ENCODE data around the gene HADH. TPM values are rescaled to one million over a fixed set of nuclear protein-coding genes. Genes with fewer than 3 reads are reported as not detected.
"Not testable (repeated sequence)": the region's sequence is repeated elsewhere in the genome, so short reads cannot be mapped to it uniquely, and the experiment has no call there.

The HADH gene
- total RNA-seq, 1 donor from 2014 or later, result 24.2 TPM

DNA sequence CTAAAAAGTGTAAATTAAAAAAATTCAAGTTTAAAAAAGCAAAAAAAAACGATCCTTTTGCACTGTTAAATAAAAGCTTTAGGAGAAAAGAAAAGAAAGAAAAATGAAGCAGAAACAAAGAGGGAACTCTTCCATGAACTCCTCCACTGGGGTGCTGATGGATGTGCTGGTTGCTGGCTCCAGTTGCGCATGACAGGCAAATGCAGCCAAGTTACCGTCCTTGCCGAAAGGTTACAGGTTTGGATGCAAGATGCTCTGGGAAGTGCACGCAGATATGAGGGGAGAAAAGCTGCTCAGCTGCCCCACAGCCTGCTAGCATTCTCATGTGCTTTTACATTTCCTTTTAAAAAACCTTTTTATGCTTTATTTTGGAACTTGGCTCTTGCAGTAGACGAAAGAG is 58.5 kb downstream of the HADH start:
- no peaks in the 10 kb centered on the region for H3K27me3 ChIP-seq (ENCODE audit: insufficient read depth, low read length)
- H3K4me2 ChIP-seq (ENCODE audit: low read length), result no peak overlapping the region
- H3K9me3 ChIP-seq (ENCODE audit: insufficient read depth, low read depth, low read length), result no peaks in the 10 kb centered on the region
- no peaks in the 10 kb centered on the region for H3K36me3 ChIP-seq (ENCODE audit: insufficient read depth, low read length)
- peaks cover 8% of the 10 kb centered on the region for H3K4me1 ChIP-seq (ENCODE audit: insufficient read depth, low read length)
- FAIRE-seq, result no peak
- H2AFZ ChIP-seq (ENCODE audit: low read depth, low read length), result no peak overlapping the region
- no peak overlapping the region for H3K27ac Mint-ChIP-seq (ENCODE audit: unreplicated experiment)
- H3K27me3 Mint-ChIP-seq (ENCODE audit: low read depth, unreplicated experiment), result peaks cover 4% of the 10 kb centered on the region
- no peaks in the 10 kb centered on the region for H4K20me1 ChIP-seq (ENCODE audit: insufficient read depth, low read length)
- DNase-seq (ENCODE audit: low read depth), result no peak
- H3K27ac ChIP-seq (ENCODE audit: low read depth, low read length), result no peak overlapping the region
- H3K4me3 Mint-ChIP-seq (ENCODE audit: unreplicated experiment), result no peak overlapping the region
- no peaks in the 10 kb centered on the region for H3K79me2 ChIP-seq (ENCODE audit: insufficient read depth, low read length)
- TF ChIP-seq EZH2 (IDR thresholded peaks at IDR 0.05; ENCODE audit: insufficient read depth, low read length) (no peak), CTCF (IDR thresholded peaks at IDR 0.05; ENCODE audit: insufficient read depth, low read depth, low read length) (no peak)
- H3K4me1 Mint-ChIP-seq (ENCODE audit: low read depth, unreplicated experiment), result peaks cover 8% of the 10 kb centered on the region
- no peak overlapping the region for H3K4me3 ChIP-seq (ENCODE audit: insufficient read depth, low read depth, low read length)
- H3K36me3 Mint-ChIP-seq (ENCODE audit: low read depth, unreplicated experiment), result peaks cover 18% of the 10 kb centered on the region
- H3K9ac ChIP-seq (ENCODE audit: low read length), result no peak overlapping the region
- H3K9me3 Mint-ChIP-seq (ENCODE audit: unreplicated experiment), result no peaks in the 10 kb centered on the region

GRCh38 chr4:108048997-108049396 is 59.3 kb downstream of the HADH start:
- no peaks in the 10 kb centered on the region for H3K9me3 ChIP-seq (ENCODE audit: insufficient read depth, low read depth, low read length)
- DNase-seq (ENCODE audit: low read depth) (no peak), FAIRE-seq (no peak)
- TF ChIP-seq CTCF (IDR thresholded peaks at IDR 0.05; ENCODE audit: insufficient read depth, low read depth, low read length) (no peak), EZH2 (IDR thresholded peaks at IDR 0.05; ENCODE audit: insufficient read depth, low read length) (no peak)
- H3K4me3 ChIP-seq (ENCODE audit: insufficient read depth, low read depth, low read length), result no peak overlapping the region
- no peaks in the 10 kb centered on the region for H4K20me1 ChIP-seq (ENCODE audit: insufficient read depth, low read length)
- no peaks in the 10 kb centered on the region for H3K27me3 ChIP-seq (ENCODE audit: insufficient read depth, low read length)
- H3K36me3 ChIP-seq (ENCODE audit: insufficient read depth, low read length), result no peaks in the 10 kb centered on the region
- H3K27me3 Mint-ChIP-seq (ENCODE audit: low read depth, unreplicated experiment), result peaks cover 4% of the 10 kb centered on the region
- no peak overlapping the region for H3K9ac ChIP-seq (ENCODE audit: low read length)
- no peak overlapping the region for H3K27ac ChIP-seq (ENCODE audit: low read depth, low read length)
- H3K4me2 ChIP-seq (ENCODE audit: low read length), result no peak overlapping the region
- H3K36me3 Mint-ChIP-seq (ENCODE audit: low read depth, unreplicated experiment), result peaks cover 19% of the 10 kb centered on the region
- peaks cover 13% of the 10 kb centered on the region for H3K4me1 Mint-ChIP-seq (ENCODE audit: low read depth, unreplicated experiment)
- H3K4me1 ChIP-seq (ENCODE audit: insufficient read depth, low read length), result peaks cover 8% of the 10 kb centered on the region
- H3K27ac Mint-ChIP-seq (ENCODE audit: unreplicated experiment), result no peak overlapping the region
- no peaks in the 10 kb centered on the region for H3K79me2 ChIP-seq (ENCODE audit: insufficient read depth, low read length)
- H2AFZ ChIP-seq (ENCODE audit: low read depth, low read length), result no peak overlapping the region
- no peaks in the 10 kb centered on the region for H3K9me3 Mint-ChIP-seq (ENCODE audit: unreplicated experiment)
- H3K4me3 Mint-ChIP-seq (ENCODE audit: unreplicated experiment), result no peak overlapping the region

- Histone ChIP-seq H4K20me1 (ENCODE audit: insufficient read depth, low read length) (no peaks in the 10 kb centered on the region), H3K27me3 (ENCODE audit: insufficient read depth, low read length) (no peaks in the 10 kb centered on the region), H3K4me2 (ENCODE audit: low read length) (no peak overlapping the region), H3K4me1 (ENCODE audit: insufficient read depth, low read length) (peaks cover 8% of the 10 kb centered on the region), H3K9me3 (ENCODE audit: insufficient read depth, low read depth, low read length) (no peaks in the 10 kb centered on the region), H3K4me3 (ENCODE audit: insufficient read depth, low read depth, low read length) (no peak overlapping the region), H3K27ac (ENCODE audit: low read depth, low read length) (no peak overlapping the region), H3K36me3 (ENCODE audit: insufficient read depth, low read length) (no peaks in the 10 kb centered on the region), H2AFZ (ENCODE audit: low read depth, low read length) (no peak overlapping the region), H3K9ac (ENCODE audit: low read length) (no peak overlapping the region), H3K79me2 (ENCODE audit: insufficient read depth, low read length) (no peaks in the 10 kb centered on the region)
- Mint-ChIP-seq H3K36me3 (ENCODE audit: low read depth, unreplicated experiment) (peaks cover 23% of the 10 kb centered on the region), H3K27ac (ENCODE audit: unreplicated experiment) (no peak overlapping the region), H3K9me3 (ENCODE audit: unreplicated experiment) (no peaks in the 10 kb centered on the region), H3K4me1 (ENCODE audit: low read depth, unreplicated experiment) (peaks cover 13% of the 10 kb centered on the region), H3K27me3 (ENCODE audit: low read depth, unreplicated experiment) (peaks cover 4% of the 10 kb centered on the region), H3K4me3 (ENCODE audit: unreplicated experiment) (no peak overlapping the region)
- no peak for DNase-seq (ENCODE audit: low read depth)
- TF ChIP-seq EZH2 (IDR thresholded peaks at IDR 0.05; ENCODE audit: insufficient read depth, low read length) (no peak), CTCF (IDR thresholded peaks at IDR 0.05; ENCODE audit: insufficient read depth, low read depth, low read length) (no peak)
- no peak for FAIRE-seq
These were observed 59.7 kb downstream of the HADH start for GRCh38 chr4:108049406-108049805.

- Mint-ChIP-seq H3K4me1 (ENCODE audit: low read depth, unreplicated experiment) (peaks cover 13% of the 10 kb centered on the region), H3K36me3 (ENCODE audit: low read depth, unreplicated experiment) (peaks cover 23% of the 10 kb centered on the region)
- not testable (repeated sequence) for H4K20me1 ChIP-seq (ENCODE audit: insufficient read depth, low read length); DNase-seq (ENCODE audit: low read depth); H2AFZ ChIP-seq (ENCODE audit: low read depth, low read length); H3K4me3 Mint-ChIP-seq (ENCODE audit: unreplicated experiment); H3K27me3 Mint-ChIP-seq (ENCODE audit: low read depth, unreplicated experiment); H3K27me3 ChIP-seq (ENCODE audit: insufficient read depth, low read length); H3K4me2 ChIP-seq (ENCODE audit: low read length); H3K9me3 Mint-ChIP-seq (ENCODE audit: unreplicated experiment); H3K9ac ChIP-seq (ENCODE audit: low read length); H3K4me1 ChIP-seq (ENCODE audit: insufficient read depth, low read length); H3K79me2 ChIP-seq (ENCODE audit: insufficient read depth, low read length); H3K9me3 ChIP-seq (ENCODE audit: insufficient read depth, low read depth, low read length); FAIRE-seq; H3K27ac Mint-ChIP-seq (ENCODE audit: unreplicated experiment); H3K27ac ChIP-seq (ENCODE audit: low read depth, low read length); H3K4me3 ChIP-seq (ENCODE audit: insufficient read depth, low read depth, low read length); H3K36me3 ChIP-seq (ENCODE audit: insufficient read depth, low read length)
These were observed 60.8 kb downstream of the HADH start for GRCh38 chr4:108050166-108051111.

All from astrocyte (in vitro differentiated cells and primary cell).